Chondrocyte (in vitro differentiated cells): ENCODE results near the gene ADGRD1. TPM values are rescaled to one million over a fixed set of nuclear protein-coding genes. Genes with fewer than 3 reads are reported as not detected.

Experiments used
- DNase-seq: peaks from one replicate; pipeline ENCODE4 v3.0.0; 2021; ENCODE audit warnings: mixed read lengths, low spot score
- H3K27ac Mint-ChIP-seq: one replicate; pipeline ENCODE4 v1.8.0; 2021; ENCODE audit warnings: mild to moderate bottlenecking, moderate library complexity, mixed read lengths; ENCODE audit not compliant: unreplicated experiment
- H3K27me3 Mint-ChIP-seq: 2 replicates; pipeline ENCODE4 v1.8.0; 2021; ENCODE audit warnings: low read depth, mixed read lengths
- H3K36me3 Mint-ChIP-seq: 2 replicates; pipeline ENCODE4 v1.8.0; 2021; ENCODE audit warnings: low read depth, mixed read lengths
- H3K4me1 Mint-ChIP-seq: 2 replicates; pipeline ENCODE4 v1.8.0; 2021; ENCODE audit warnings: low read depth, mild to moderate bottlenecking, mixed read lengths
- H3K4me3 Mint-ChIP-seq: one replicate; pipeline ENCODE4 v1.8.0; 2021; ENCODE audit warnings: mild to moderate bottlenecking, moderate library complexity, mixed read lengths; ENCODE audit not compliant: unreplicated experiment
- H3K9me3 Mint-ChIP-seq: 2 replicates; pipeline ENCODE4 v1.8.0; 2021; ENCODE audit warnings: low read depth, mixed read lengths
- CTCF ChIP-seq: fragments of 200-600 bp; sonication (generic); IDR thresholded peaks from 2 replicates; pipeline ENCODE4 v1.5.0; 2021; ENCODE audit warnings: antibody characterized with exemption, mild to moderate bottlenecking, moderate library complexity
- total RNA-seq: library from RNA; stranded (reverse); gene quantifications from 3 replicates; pipeline ENCODE4 v1.2.1, GENCODE V29; 2021

Gene ADGRD1
- total RNA-seq, 1 donor from 2014 or later, result 4.7 TPM

GRCh38 chr12:130965668-130966067, 12.0 kb downstream of the ADGRD1 start:
- Mint-ChIP-seq H3K9me3 (no peaks in the 10 kb centered on the region), H3K4me3 (no peak overlapping the region), H3K27ac (no peak overlapping the region), H3K36me3 (no peaks in the 10 kb centered on the region), H3K27me3 (peaks cover 6% of the 10 kb centered on the region), H3K4me1 (peaks cover 4% of the 10 kb centered on the region)
- no peak for TF ChIP-seq CTCF
- DNase-seq, result no peak

- Mint-ChIP-seq H3K9me3 (no peaks in the 10 kb centered on the region), H3K4me3 (no peak overlapping the region), H3K27ac (no peak overlapping the region), H3K4me1 (peaks cover 4% of the 10 kb centered on the region), H3K27me3 (peaks cover 3% of the 10 kb centered on the region), H3K36me3 (no peaks in the 10 kb centered on the region)
- TF ChIP-seq CTCF, result no peak
- DNase-seq, result no peak
These were observed 12.8 kb downstream of the ADGRD1 start for GRCh38 chr12:130966443-130967030.

DNA sequence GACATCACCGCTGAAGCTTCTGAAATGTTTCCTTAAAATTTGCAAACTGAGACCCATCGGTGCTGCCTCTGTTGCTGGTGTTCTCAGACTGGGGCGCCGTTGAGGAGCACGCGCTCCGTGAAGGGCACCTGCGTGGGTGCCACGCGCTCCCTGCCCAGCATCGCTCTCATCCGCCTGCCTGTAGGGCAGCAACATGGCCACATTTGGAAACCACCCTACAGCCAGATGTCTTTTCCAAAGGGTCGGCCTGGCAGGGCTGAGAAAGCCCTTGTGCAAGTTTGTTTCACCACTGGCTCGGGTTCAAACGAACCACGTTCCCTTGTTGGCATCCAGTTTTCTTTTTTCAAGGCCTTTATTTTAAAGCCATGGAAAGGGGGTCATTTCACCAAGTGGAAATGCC, 13.9 kb downstream of the ADGRD1 start:
- H3K9me3 Mint-ChIP-seq, result no peaks in the 10 kb centered on the region
- H3K36me3 Mint-ChIP-seq, result no peaks in the 10 kb centered on the region
- no peak overlapping the region for H3K27ac Mint-ChIP-seq
- no peaks in the 10 kb centered on the region for H3K27me3 Mint-ChIP-seq
- no peak overlapping the region for H3K4me3 Mint-ChIP-seq
- peaks cover 4% of the 10 kb centered on the region for H3K4me1 Mint-ChIP-seq
- no peak for TF ChIP-seq CTCF
- DNase-seq, result no peak

GRCh38 chr12:130968611-130969010, 14.9 kb downstream of the ADGRD1 start:
- DNase-seq, result no peak
- Mint-ChIP-seq H3K36me3 (no peaks in the 10 kb centered on the region), H3K4me1 (peaks cover 4% of the 10 kb centered on the region), H3K9me3 (no peaks in the 10 kb centered on the region), H3K27ac (no peak overlapping the region), H3K27me3 (no peaks in the 10 kb centered on the region), H3K4me3 (no peak overlapping the region)
- no peak for TF ChIP-seq CTCF

- Mint-ChIP-seq H3K4me1 (peaks cover 4% of the 10 kb centered on the region), H3K4me3 (no peak overlapping the region), H3K27ac (no peak overlapping the region), H3K36me3 (no peaks in the 10 kb centered on the region), H3K27me3 (no peaks in the 10 kb centered on the region), H3K9me3 (no peaks in the 10 kb centered on the region)
- no peak for TF ChIP-seq CTCF
- DNase-seq, result no peak
These were observed 15.5 kb downstream of the ADGRD1 start for GRCh38 chr12:130969223-130969622.
